Neuronal stem cell (in vitro differentiated cells): ENCODE data around the gene TRPC6. TPM values are rescaled to one million over a fixed set of nuclear protein-coding genes. Genes with fewer than 3 reads are reported as not detected.

ENCODE experiments used
- DNase-seq: peaks from one replicate; pipeline ENCODE4 v3.0.0-alpha.2; 2013; ENCODE audit warnings: low spot score
- H2AFZ ChIP-seq: one replicate; pipeline ENCODE4 v1.6.1; 2013; ENCODE audit warnings: mild to moderate bottlenecking, low read length, inconsistent platforms
- H2AK5ac ChIP-seq: 2 replicates; pipeline ENCODE4 v1.6.1; 2013; ENCODE audit warnings: low read depth, mild to moderate bottlenecking, inconsistent platforms, low read length, moderate library complexity, mixed read lengths
- H2BK120ac ChIP-seq: 2 replicates; pipeline ENCODE4 v1.6.1; 2013; ENCODE audit warnings: low read depth, mild to moderate bottlenecking, inconsistent platforms, low read length, moderate library complexity, mixed read lengths
- H2BK12ac ChIP-seq: one replicate; pipeline ENCODE4 v1.6.1; 2013; ENCODE audit warnings: low read length, inconsistent platforms
- H2BK15ac ChIP-seq: 2 replicates; pipeline ENCODE4 v1.6.1; 2013; ENCODE audit warnings: mild to moderate bottlenecking, low read length, inconsistent platforms, mixed read lengths
- H2BK5ac ChIP-seq: one replicate; pipeline ENCODE4 v1.6.1; 2013; ENCODE audit warnings: inconsistent platforms, mild to moderate bottlenecking, low read length, moderate library complexity
- H3K14ac ChIP-seq: one replicate; pipeline ENCODE4 v1.6.1; 2013; ENCODE audit warnings: low read length, inconsistent platforms
- H3K18ac ChIP-seq: 2 replicates; pipeline ENCODE4 v1.6.1; 2013; ENCODE audit warnings: low read length, inconsistent platforms
- H3K23ac ChIP-seq: 2 replicates; pipeline ENCODE4 v1.6.1; 2013; ENCODE audit warnings: low read depth, mild to moderate bottlenecking, mixed read lengths, low read length, inconsistent platforms; ENCODE audit not compliant: poor library complexity
- H3K27ac ChIP-seq: replicated peaks from 3 replicates; pipeline ENCODE4 v1.5.1; 2013; ENCODE audit warnings: low read length, inconsistent platforms
- H3K27me3 ChIP-seq, 3 experiments: 2 replicates each; pipeline ENCODE4 v1.6.1; 2013; ENCODE audit warnings: low read length in 3 of 3, mild to moderate bottlenecking in 2 of 3, inconsistent platforms in 1 of 3, low read depth in 1 of 3, mixed read lengths in 1 of 3, moderate library complexity in 1 of 3; ENCODE audit not compliant: control insufficient read depth in 3 of 3, insufficient read depth in 3 of 3
- H3K36me3 ChIP-seq, 2 donors: replicated peaks in 1 of 2; 2 replicates each; pipeline ENCODE4 v1.6.1; 2013; ENCODE audit warnings: low read length in 2 of 2; ENCODE audit not compliant: control insufficient read depth in 2 of 2, insufficient read depth in 2 of 2
- H3K4ac ChIP-seq: 2 replicates; pipeline ENCODE4 v1.6.1; 2013; ENCODE audit warnings: inconsistent platforms, mild to moderate bottlenecking, low read length, moderate library complexity
- H3K4me1 ChIP-seq, 2 donors: 1 replicate in 1 of 2; 2 replicates in 1 of 2; pipeline ENCODE4 v1.6.1; 2013; ENCODE audit warnings: low read length in 2 of 2, low read depth in 1 of 2; ENCODE audit not compliant: control insufficient read depth in 2 of 2, insufficient read depth in 1 of 2
- H3K4me2 ChIP-seq: one replicate; pipeline ENCODE4 v1.6.1; 2013; ENCODE audit warnings: mild to moderate bottlenecking, low read length, inconsistent platforms; ENCODE audit not compliant: insufficient read depth, poor library complexity, severe bottlenecking
- H3K4me3 ChIP-seq, 2 donors: 2 replicates each; pipeline ENCODE4 v1.5.1; 2013; ENCODE audit warnings: low read length in 2 of 2, mild to moderate bottlenecking in 2 of 2, inconsistent platforms in 1 of 2, moderate library complexity in 1 of 2
- H3K79me1 ChIP-seq: one replicate; pipeline ENCODE4 v1.6.1; 2013; ENCODE audit warnings: low read depth, mild to moderate bottlenecking, inconsistent platforms, low read length, moderate library complexity
- H3K9ac ChIP-seq: one replicate; pipeline ENCODE4 v1.6.1; 2013; ENCODE audit warnings: mild to moderate bottlenecking, low read depth, low read length, inconsistent platforms; ENCODE audit not compliant: poor library complexity
- H3K9me3 ChIP-seq, 2 donors: replicated peaks in 1 of 2; 2 replicates each; pipeline versions ENCODE3 to v1.6.1; 2013; ENCODE audit warnings: low read length in 2 of 2, mild to moderate bottlenecking in 2 of 2, inconsistent platforms in 1 of 2, low read depth in 1 of 2, mixed read lengths in 1 of 2, moderate library complexity in 1 of 2; ENCODE audit not compliant: control insufficient read depth in 2 of 2, insufficient read depth in 1 of 2
- H4K8ac ChIP-seq: one replicate; pipeline ENCODE4 v1.6.1; 2013; ENCODE audit warnings: low read depth, mild to moderate bottlenecking, inconsistent platforms, low read length, moderate library complexity
- H4K91ac ChIP-seq: one replicate; pipeline ENCODE4 v1.6.1; 2013; ENCODE audit warnings: low read length, low read depth, mild to moderate bottlenecking, inconsistent platforms; ENCODE audit not compliant: poor library complexity
- WGBS, 2 donors: extraction: QIAGEN DNeasy Blood & Tissue Kit; methylation state at CpG; one replicate each; pipeline ENCODE4 v1.1.7; 2013; ENCODE audit warnings: missing lambda C conversion rate in 2 of 2, mixed read lengths in 1 of 2; ENCODE audit not compliant: insufficient read length in 2 of 2, insufficient replicate concordance in 1 of 2; ENCODE audit errors: extremely low coverage in 2 of 2; 5-methylcytosine and 5-hydroxymethylcytosine counted together
- small RNA-seq: library from polyadenylated mRNA; stranded (forward); fragments of <200 nt; extraction: miRNeasy Mini kit (QIAGEN cat#:217004); gene quantifications from one replicate; pipeline ENCODE3, GENCODE V24; 2013; ENCODE audit not compliant: insufficient read depth

TRPC6 gene

DNA sequence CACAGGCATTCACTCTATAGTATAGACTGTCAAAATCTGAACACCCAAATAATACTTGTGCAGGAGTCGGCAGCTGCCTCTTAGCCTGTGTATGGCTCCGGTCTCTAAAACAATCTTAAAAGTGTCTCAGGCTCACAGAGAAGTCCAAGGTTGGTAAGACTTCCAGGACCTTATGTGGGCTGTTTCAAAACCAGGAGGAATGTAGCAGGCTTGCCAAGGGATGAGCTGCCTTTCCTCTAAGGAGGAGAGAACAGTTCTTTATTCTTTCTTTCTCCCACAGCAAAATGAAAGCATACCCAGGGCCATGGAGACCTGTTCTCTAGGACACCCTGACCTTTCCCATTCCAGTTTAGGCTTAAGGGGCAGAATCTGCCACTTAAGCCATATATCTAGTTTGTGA, 176.5 kb downstream of the TRPC6 start:
- Histone ChIP-seq H2BK120ac (no peak overlapping the region), H4K8ac (no peak overlapping the region), H2BK15ac (no peak overlapping the region), H3K9ac (no peak overlapping the region), H3K4me3 (no peak overlapping the region), H3K27ac (no peak overlapping the region), H3K9me3 (no peaks in the 10 kb centered on the region), H4K91ac (no peak overlapping the region), H3K4me1 (no peaks in the 10 kb centered on the region), H3K36me3 (no peaks in the 10 kb centered on the region), H3K79me1 (no peaks in the 10 kb centered on the region), H2AFZ (no peak overlapping the region), H3K14ac (no peak overlapping the region), H3K4me2 (no peak overlapping the region), H2BK5ac (no peak overlapping the region), H3K18ac (no peak overlapping the region), H2BK12ac (no peak overlapping the region), H3K4ac (no peak overlapping the region), H2AK5ac (no peak overlapping the region), H3K23ac (no peak overlapping the region), H3K27me3 (no peaks in the 10 kb centered on the region)
- WGBS, 2 donors, result no CpG with 5 or more reads among the region's 2 CpGs
- no peak for DNase-seq

Small RNA genes within 50 kb of the gene (small RNA-seq; reads per million reads assigned to genes)
- gene MIR3920, result not detected
